ENCODE results near the gene ROR2. TPM values are rescaled to one million over a fixed set of nuclear protein-coding genes. Genes with fewer than 3 reads are reported as not detected.
"Not testable (repeated sequence)": the region's sequence is repeated elsewhere in the genome, so short reads cannot be mapped to it uniquely, and the experiment has no call there.

ROR2 gene
- total RNA-seq, 1 experiment from 2014 or later, result not detected

DNA sequence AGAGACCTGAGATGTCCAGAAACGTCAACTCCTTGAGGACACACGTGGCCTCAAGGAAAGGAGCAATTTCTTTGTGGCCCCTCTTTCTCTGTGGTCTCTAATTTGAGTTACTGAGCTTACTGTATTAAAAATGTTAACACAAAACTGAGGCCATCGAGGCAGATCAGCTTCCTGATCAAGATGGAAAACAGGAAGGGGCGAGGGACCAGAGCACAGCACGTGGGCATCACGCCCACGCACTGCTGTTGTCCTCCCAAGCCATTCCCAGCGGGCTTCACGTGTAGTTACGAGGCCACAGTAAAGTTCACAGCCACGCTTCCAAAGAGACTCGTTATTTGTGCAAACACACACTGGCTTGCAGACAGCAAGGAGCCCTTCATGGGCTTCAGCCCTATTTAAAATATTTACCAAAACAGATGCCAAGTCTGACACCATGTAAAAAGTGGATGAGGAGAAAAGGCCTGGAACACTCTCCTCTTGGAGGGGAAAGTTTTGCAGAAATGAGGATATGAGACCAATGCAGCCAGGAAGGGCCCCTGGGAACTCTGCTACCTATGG lies 149.5 kb downstream of the ROR2 start:
- DNase-seq (ENCODE audit: low read depth), result no peak

DNA sequence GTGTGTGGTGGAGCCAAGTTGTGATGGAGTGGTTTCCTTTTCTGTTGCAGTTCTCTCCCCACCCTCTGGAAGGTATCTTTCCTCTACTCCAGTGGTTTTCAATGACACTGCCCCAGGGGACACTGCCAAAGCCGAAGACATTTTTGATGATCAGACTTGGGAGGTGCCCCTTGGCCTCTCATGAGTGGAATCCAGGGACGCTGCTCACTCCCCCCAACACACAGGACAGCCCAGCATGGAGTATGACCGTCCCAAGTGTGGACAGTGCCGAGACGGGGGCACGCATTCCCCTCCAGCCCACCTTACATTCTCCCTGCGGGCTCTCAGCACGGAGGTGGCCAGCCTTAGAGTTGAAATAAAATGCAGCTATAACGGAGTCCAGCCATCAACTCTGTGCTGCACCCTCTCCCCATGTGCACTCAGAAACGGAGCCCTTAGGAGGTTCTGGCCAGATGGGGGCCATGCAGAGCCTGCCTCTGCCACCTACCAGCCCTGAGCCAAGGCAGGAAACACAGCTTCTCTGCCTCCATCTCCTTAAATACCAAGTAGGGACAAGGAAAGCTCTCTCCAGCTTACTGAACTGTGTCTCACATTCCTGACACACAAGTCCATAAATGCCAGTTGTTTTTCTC lies 150.8 kb downstream of the ROR2 start:
- no peak for DNase-seq (ENCODE audit: low read depth)

DNA sequence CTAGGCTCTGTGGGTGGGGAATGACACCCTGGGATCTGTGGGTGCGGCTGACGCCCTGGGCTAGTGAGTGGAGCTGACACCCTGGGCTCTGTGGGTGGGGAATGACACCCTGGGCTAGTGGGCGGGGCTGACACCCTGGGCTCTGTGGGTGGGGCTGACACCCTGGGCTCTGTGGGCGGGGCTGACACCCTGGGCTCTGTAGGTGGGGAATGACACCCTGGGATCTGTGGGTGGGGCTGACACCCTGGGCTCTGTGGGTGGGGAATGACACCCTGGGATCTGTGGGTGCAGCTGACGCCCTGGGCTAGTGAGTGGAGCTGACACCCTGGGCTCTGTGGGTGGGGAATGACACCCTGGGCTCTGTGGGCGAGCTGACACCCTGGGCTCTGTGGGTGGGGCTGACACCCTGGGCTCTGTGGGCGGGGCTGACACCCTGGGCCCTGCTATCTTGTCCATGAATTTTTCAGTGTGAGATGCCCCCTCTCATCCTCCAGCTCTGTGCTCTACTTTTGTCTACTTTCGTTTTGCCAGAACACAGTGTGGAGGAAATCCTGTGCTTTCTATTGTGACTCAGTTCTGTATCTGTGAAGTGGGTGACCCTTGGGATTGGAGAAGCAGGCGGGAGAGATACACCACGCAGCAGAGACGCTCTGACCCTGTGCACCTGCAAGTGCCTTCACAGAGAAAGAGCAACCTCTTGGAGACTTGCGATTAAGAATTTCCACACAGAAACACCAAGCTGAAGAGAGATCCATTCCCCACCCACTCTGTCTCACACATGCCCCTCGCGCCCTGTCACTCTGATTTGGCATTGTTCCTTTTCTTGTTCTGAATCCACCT lies 151.5 kb downstream of the ROR2 start:
- not testable (repeated sequence) for DNase-seq (ENCODE audit: low read depth)

DNA sequence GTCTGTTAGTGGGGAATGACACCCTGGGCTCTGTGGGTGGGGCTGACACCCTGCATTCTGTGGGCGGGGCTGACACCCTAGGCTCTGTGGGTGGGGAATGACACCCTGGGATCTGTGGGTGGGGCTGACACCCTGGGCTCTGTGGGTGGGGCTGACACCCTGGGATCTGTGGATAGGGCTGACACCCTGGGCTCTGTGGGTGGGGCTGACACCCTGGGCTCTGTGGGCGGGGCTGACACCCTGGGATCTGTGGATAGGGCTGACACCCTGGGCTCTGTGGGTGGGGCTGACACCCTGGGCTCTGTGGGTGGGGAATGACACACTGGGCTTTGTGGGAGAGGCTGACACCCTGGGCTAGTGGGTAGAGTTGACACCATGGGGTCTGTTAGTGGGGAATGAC lies 152.5 kb downstream of the ROR2 start:
- not testable (repeated sequence) for DNase-seq (ENCODE audit: low read depth)

DNA sequence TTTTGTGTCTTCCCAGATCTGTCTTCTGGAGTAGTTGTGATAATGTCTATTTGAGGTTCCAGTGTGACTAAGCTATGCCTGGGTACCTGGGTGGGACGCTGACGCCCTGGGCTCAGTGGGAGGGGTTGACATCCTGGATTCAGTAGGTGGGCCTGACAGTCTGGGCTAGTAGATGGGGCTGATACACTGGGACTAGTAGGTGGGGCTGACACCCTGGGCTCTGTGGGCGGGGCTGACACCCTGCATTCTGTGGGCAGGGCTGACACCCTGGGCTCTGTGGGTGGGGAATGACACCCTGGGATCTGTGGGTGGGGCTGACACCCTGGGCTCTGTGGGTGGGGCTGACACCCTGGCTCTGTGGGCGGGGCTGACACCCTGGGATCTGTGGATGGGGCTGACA lies 153.5 kb downstream of the ROR2 start:
- DNase-seq (ENCODE audit: low read depth), result not testable (repeated sequence)

DNA sequence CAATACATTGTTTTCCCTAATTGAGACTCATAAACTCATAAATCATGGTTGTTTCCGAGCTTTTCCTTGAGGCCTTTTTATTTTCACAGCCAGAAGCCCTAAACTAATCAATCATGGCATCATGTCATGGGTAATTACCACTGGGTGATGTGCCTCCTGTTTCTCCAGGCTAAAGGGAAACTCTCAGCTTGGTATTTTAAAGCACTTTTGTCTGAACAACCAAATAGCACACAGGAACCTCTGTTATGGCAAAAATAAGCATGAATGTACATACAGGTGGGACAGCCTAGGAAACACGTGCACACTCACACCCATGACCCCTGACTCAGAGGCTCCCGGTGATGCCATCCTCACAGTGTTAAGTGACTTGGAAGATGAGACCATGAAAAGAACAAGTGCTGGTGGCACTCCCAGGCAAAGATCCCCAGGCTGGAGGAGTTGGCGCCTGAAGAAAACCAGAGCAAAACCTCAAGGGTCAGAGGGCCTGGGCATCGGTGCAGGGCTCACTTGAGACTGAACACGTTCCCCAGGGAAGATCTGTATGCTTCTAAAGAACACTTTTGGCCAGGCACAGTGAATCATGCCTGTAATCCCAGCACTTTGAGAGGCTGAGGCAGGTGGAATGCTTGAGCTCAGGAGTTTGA lies 154.3 kb downstream of the ROR2 start:
- DNase-seq (ENCODE audit: low read depth), result peak; percentile 75

DNA sequence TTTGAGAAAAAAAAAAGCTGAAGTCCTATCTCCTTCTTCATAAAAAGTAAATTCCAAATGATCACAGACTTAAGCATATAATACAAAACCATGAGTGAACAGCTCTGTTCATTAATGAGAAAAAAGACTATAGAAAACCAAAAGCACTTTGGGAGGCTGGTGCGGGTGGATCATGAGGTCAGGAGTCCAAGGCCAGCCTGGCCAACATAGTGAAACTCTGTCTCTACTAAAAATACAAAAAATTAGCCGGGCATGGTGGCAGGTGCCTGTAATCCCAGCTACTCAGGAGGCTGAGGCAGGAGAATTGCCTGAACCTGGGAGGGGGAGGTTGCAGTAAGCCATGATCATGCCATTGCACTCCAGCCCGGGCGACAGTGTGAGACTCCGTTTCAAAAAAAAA lies 156.7 kb downstream of the ROR2 start:
- not testable (repeated sequence) for DNase-seq (ENCODE audit: low read depth)

DNA sequence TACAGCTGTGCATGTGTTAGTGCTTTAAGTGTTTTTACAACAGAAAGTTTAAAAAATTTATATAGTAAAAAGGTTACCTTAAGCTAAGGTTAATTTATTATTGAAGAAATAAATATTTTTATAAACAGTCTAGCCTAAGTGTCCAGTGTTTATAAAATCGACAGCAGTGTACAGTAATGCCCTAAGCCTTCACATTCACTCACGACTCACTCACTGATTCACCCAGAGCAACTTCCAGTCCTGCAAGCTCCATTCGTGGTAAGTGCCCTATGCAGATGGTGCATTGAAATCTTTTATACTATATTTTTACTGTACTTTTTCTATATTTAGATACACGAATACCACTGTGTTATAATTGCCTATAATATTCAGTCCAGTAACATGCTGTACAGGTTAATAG lies 159.1 kb downstream of the ROR2 start:
- no peak for DNase-seq (ENCODE audit: low read depth)

DNA sequence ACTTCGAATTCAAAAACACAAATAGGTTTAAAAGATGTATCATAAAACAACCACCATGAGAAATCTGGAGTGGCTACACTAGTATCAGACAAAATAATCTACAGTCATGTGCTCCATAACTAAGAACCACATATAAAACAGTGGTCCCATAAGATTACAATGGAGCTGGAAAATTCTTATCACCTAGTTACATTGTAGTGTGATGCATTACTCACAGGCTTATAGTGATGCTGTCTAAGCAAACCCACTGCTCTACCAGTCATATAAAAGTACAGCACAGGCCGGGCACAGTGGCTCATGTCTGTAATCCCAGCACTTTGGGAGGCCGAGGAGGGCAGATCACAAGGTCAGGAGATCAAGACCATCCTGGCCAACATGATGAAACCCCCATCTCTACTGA lies 160.1 kb downstream of the ROR2 start:
- no peak for DNase-seq (ENCODE audit: low read depth)

DNA sequence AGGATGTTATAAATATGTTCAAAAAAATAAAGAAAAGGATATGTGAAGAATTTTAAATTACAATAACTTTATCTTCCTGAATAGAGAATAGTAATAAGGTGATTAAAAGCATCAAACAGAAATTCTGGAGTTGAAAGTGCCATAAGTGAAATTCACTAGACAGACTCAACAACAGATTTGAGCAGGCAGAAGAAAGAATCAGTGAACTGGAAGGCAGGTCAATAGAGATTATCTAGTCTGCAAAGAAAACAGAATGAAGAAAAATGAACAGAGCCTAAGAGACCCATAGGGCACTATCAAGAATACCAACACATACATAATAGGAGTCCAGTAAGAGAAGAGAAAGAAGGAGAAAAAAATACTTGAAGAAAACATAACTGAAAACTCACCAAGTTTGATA lies 162.1 kb downstream of the ROR2 start:
- DNase-seq (ENCODE audit: low read depth), result no peak

DNA sequence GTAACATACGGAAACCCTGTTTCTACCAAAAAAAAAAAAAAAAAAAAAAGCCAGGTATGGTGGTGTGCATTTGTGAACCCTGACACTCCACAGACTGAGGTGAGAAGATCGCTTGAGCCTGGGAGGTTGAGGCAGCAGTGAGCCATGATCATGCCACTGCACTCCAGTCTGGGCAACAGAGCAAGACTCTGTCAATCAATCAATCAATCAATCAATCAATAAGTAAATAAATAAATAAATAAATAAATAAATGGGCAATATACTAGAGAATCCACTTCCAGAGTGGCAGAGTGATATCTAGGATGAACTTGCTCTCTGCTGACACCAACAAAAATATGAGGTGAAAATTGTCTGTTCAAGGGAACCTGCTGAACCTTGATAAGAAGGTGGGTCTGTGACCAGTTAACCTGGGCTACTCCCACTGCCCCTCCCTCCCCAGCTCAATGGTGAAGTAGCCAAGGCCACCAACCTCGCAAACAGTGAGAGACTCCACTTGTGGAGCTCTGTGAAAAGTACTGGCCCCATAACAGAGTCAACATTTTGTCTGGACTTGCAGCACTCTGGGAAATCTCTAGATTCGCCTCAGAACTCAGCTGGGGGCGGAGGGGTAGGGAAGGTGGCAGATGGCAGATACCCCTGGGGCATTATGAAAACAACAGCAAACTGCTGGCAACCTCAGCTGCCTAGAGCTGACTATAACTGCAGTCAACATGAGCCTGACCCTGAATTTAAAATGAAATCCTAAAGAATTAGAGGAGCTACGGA lies 163.7 kb downstream of the ROR2 start:
- DNase-seq (ENCODE audit: low read depth), result no peak

DNA sequence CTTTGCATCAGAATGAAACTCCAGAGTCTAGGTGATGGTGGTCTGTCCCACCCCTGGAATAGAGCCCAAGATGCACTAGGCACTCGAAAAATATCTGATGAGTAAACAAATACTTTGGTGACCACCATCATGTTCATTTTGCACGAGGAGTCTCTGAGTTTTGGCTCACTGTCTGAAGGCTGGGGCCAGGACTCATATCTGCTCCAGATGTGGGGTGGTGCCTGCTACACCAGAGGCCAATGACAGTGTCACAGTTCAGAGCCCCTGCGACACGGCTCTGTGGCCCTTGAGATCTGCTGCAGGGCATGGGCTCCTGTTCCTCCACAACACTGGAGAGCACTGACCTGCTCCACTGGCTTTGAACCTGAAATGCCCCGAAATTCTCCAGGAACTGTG lies 164.6 kb downstream of the ROR2 start:
- no peak for DNase-seq (ENCODE audit: low read depth)

DNA sequence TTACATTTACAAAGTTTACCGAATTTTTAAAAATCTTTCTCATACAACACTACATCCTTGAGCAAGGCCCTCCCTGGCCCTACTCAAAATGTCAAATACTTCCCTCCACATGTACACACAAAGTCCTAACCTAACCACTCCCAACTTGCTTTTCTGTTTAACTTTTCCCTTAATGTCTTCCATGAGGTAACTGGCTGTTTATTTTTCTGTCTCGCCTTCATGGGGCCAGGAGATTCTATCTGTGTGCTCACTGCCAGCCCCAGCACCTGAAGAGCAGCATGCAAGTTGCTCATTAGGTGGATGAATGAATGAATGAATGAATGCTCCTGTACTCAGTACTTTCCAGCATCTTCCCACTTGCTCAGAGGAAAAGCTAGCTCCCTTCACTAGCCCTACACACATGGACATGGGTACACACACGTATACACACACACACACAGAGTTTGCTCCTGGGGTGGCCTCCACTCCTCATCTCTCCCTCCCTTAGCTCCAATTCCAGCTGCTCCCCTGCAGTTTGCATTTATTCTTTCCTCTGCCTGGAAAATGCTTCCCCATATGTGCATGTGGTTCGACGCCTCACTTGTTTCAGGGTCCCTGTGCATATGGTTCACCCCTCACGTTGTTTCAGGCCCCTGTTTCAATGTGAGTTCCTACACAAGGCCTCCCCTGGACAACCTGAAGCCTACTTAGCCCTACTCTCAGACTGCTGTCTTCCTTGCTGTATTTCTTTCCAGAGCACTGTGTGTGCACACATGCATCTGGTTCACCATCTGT lies 165.2 kb downstream of the ROR2 start:
- no peak for DNase-seq (ENCODE audit: low read depth)

DNA sequence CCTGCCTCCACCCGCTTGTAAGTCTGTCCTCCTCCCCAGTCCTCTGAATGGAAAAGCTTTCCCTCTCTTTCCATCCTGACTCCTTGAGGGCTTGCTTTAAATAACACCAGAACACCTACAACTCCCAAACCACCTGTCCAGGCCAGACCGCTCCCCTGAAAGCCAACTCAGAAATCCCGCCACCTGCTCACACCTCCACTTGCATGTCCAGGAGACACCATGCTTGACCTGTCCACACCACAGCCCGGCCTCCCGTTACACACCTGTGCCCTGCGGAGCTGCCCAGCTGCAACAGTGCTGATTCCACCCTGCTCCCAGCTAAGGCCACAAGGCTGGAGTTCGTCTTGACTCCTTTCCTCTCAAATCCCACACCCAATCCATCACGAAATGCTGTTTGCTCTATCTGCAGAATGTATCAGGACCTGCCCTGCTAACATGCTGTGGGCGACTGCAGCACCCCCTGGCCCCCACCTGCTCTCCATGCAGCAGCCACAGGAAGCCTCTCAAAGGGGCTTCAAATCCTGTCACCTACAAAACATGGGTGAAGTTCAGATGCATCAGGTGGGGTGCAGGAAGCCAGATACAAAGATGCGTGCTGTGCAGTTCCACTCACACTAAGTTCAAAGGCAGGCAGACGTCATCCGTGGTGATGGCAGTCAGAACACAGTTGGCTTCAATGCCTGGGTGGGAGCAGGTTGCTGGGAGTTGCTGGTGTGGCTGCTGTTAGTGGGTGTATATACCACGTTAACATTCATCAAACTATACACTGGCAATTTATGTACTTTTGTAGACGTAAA lies 166.0 kb downstream of the ROR2 start:
- no peak for DNase-seq (ENCODE audit: low read depth)

DNA sequence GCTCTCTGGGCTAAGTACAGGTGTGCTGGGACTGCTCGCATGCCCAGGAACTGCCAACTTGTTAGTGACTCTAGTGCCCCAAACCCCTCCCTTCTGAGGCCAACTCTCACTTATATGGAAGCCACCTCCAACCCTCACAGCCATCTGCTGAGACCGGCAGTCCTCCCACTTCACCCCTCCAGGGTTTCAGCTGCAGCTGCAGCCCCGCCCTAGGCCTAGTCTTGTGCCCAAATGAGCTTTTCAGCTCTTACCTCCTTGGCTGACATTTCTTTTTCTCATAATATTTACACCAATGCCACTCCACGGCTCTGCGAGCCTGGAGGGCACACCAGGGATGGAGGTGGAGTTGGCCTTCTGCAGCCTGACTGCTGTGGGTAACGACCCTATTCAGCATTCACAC lies 166.6 kb downstream of the ROR2 start:
- no peak for DNase-seq (ENCODE audit: low read depth)

DNA sequence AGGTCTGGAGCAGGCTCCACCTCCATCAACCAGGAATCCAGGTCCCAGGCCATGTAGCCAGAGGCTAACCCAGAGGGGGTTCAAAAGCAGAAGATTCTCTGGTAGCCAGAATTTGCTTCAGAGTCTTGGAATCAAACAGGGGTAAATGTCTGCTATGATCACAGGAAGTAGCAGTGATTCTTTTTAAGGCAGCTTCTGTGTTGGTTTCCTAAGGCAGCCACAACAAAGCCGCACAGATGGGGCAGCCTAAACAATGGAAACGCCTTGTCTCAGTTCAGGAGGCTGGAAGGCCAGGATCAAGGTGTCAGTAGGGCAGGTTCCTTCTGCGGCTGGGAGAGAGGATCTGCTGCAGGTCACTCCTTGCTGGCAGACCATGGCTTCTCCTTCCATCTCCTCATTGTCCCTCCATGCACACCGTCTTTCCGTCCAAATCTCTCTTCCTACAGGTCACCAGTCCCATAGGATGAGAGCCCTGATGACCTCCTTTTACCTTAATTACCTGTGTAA lies 167.3 kb downstream of the ROR2 start:
- DNase-seq (ENCODE audit: low read depth), result no peak

DNA sequence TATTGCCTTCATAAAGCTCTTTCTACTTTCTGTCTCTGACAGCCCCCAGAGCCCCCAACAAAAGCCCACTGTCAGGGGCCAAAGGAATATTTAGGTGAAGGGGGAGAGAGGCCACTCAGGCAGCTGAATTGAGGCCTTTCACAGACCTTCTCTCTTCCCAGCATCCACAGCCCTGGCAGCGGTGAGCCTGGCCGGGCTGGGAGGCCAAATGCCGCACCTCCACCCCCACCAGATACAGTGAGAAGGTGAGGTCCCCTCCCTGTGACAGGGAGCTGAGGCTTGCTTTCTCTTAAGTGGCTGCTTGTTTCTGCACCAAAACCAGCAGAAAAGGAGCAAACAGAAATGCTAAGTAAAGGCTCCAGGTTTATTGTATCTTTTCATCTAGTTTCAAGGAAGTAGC lies 168.1 kb downstream of the ROR2 start:
- no peak for DNase-seq (ENCODE audit: low read depth)

DNA sequence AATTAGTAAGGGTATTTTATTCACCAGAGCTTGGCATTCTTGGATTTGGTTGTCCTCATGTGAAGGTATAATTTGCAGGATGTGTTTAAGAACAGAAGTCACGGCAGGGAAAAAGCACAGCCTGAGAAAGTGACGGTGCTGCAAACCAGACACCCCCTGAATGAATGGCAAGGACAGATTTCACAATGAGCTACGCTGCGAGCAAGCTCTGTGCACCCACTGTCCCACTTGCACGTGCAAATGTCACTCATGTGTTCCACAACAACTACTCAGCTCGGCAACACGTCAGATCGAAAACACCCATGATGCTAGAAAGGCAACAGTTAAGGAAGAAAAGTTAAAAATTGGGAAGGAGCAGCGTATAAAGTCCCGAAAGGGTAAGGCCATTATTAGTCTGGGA lies 168.9 kb downstream of the ROR2 start:
- no peak for DNase-seq (ENCODE audit: low read depth)

DNA sequence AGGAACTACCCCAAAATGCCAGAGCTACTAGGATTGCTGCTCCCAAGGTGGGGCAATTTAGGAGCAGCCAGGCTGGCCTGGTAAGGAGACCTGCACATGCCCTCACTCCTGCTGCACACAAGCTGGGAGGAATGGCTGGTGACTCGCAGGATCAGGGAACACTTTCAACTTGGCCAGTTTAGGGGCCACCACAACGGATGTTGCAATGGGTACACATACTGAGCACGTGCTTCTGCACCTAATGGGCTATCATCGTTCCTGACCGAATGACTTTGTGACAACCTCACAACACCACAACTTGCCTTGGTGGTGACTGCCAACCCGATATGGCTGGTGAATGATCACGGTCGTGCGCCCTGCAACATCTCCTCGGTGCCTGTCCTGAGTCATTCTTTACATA lies 172.0 kb downstream of the ROR2 start:
- no peak for DNase-seq (ENCODE audit: low read depth)

DNA sequence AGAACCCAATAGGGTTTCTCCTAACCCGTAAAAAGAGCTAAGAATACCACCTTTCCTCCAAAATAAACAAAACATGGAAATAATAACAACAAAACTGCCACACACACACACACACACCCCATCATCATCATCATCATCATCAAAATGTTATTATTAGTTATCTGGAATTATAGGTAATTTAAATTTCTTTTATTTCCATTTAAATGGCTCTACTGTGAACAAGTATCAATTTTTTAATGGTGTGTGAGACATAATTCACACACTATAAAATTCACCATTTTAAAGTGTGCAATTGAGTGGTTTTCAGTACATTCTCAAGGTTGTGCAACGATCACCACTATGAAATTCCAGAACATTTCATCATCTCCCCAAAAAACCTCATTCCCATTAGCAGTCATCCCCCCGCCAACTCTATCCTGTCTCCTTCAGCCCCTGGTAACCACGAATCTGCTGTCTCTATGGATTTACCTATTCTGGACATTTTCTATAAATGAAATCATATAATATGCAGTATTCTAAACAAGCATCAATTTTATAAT lies 172.7 kb downstream of the ROR2 start:
- DNase-seq (ENCODE audit: low read depth), result peak; percentile 58
